Astrocyte of the hippocampus (primary cell): Measurements from ENCODE around the gene EPB41L4B.
A peak's percentile ranks its signal among the peaks of the same experiment; 100 is the strongest.

Experiments
- DNase-seq: peaks from one replicate; pipeline ENCODE4 v3.0.0; 2011; ENCODE audit warnings: low read depth, low spot score

The EPB41L4B gene

DNA sequence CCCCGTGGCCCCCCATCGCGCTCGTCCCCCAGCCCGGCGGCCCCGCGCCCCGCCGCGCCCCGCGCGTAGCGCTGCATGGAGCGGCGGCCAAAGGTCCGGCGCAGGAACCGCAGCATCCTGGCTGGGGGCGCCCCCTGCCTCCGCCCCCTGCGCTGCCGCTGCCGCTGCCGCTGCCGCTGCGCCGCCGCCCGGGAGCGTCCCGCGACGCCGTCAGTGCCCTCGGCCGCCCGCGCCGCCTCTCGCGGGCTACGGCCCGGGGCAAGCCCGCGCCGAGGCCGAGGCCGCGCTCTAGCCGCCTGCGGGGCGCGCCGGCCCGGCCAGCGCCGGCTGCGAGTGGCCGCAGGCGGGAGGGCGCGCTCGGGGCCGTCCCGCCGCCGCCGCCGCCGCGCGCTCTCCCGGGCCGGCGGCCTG lies 523 bp downstream of the EPB41L4B start:
- peak; percentile 60 for DNase-seq

DNA sequence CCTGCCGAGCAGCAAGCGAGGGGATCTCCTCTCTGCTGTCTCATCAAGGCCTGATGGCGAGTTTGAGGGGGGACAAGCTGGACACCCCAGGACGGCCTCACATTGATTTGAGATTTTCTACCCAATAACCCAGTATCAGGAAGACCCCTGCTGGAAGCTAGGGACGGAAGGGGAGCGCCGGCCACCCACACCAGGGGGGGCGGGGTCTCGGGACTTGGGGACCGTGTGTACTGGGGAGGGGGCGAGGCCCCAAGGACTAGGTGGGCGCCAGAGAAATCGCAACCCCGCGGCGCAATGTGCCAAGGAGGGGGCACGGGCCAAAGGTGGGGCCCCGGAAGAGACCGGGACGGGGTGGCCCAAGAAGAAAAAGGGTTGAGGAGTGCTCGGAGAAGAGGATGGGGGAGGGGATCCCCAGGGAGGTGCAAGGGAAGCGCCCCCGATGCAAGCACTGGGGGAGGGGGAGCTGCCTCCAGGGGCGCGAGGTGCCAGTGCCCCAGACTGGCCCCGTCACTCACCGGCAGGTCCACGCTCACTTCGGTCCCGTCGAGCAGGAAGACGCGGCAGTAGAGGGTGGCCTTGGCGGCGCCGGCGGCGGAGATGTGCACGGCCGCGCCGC lies 1.1 kb downstream of the EPB41L4B start:
- peak; percentile 28 for DNase-seq

DNA sequence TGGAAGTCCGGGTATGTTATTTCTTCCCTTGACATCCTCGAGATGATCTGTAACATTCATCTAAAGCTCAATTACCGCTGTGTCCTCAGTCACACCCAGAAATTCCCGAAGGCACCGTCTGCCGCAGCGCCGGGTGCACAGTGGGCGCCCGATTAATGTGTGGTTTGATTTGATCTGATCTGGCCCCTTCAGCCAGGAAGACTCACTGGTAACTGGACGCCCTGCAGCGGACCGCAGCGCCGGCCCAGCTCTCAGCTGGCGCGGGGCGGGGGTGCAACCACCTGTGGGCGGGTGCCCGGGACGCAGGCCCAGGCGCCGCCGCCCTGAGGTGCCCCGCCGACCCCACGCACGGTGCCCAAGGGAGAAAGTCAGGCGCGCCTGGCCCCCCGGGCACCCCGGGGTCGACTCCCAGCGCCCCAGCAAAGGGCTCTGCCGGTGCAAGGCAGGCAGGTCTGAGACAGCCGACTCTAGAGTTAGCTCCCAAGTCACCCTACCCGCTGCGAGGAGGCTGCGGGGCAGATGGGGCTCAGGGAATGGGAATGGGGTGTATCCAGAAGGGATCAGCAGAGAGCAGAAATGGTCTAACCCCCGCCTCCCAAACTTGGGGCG lies 1.7 kb downstream of the EPB41L4B start:
- peak; percentile 47 for DNase-seq

DNA sequence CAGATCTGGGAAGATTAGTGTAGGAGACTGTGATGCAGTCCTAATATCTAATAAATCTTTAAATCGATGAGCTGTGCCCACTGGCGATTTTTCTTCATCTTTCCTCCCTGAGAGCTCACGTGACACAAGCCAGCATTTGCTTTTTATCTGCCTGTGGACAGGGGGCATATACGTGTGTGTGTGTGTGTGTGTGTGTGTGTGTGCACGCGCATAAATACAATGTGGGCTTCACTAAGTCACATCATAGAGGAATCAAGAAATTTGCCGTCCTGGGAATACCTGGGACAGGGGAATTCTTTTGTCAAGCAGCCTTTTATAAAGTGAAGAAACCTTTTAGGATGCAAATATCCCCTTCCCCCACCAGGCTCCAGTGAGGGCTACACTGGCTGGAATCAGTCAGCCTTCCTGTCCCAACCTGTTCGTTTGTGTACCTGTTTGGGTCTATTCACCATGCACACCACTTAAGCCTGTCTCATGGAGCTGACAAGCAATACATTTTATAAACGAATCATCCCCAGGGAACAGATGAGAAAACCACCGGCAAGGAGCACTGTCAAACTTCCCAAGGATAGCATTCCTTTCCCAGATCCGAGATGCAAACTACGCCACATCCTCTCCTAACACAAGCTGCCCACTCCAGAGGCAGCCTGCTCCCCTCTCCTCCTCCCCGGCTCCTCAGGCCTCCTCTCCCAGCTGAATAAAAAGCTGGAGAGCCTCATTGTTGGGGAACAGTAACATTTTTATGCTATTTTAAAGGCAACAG lies 2.7 kb downstream of the EPB41L4B start:
- DNase-seq, result peak; percentile 26

DNA sequence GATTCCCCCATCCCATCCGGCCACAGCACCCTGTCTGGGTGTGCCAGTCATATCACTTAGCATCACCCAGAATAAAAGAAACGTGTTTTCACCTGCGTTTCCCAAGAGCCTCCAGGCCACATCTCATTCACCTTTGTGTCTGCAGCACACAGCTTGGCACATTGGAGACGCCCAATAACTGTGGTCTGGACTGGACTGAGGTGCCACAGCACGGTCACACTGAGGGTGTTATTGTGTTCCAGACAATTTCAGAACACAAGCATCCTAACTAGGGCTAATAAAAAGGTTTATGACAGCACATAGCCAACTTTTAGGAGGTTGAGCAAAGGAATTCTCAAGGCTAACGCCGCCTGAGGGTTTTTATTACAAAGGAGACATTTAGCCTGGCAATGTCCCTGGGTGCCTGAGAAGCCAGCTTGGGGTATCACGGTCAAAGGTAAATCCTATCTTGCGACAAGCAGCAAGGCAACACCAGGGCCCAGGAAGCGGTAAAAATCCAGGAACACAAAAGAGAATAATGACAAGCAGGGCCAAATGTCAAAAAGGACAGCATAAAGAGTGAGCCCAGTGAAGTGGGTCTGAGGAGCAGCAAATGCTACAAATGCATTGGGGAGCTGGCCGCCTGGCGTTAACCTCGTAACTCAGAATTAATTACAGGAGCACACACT lies 3.4 kb downstream of the EPB41L4B start:
- DNase-seq, result peak; percentile 16

DNA sequence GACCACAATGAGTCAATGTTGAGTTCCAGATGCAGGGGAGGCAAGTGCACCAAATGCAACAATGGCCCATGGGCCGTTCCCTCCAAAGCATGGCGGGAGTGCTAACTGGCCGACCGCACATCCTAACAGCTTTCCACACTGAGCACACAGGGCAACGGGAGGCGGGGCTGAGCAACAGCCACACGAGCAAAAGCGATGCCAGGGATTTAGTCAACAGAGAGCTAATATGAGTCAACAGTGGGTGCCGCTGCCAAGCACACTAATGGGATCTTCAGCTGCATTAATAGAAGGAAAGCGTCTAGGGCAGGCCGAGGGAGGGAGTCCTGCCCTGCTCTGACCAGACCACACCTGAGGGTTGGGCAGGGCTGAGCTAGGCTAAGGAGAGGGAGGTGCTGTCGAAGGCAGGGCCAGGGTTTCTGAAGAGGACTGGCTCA lies 4.6 kb downstream of the EPB41L4B start:
- peak; percentile 96 for DNase-seq

DNA sequence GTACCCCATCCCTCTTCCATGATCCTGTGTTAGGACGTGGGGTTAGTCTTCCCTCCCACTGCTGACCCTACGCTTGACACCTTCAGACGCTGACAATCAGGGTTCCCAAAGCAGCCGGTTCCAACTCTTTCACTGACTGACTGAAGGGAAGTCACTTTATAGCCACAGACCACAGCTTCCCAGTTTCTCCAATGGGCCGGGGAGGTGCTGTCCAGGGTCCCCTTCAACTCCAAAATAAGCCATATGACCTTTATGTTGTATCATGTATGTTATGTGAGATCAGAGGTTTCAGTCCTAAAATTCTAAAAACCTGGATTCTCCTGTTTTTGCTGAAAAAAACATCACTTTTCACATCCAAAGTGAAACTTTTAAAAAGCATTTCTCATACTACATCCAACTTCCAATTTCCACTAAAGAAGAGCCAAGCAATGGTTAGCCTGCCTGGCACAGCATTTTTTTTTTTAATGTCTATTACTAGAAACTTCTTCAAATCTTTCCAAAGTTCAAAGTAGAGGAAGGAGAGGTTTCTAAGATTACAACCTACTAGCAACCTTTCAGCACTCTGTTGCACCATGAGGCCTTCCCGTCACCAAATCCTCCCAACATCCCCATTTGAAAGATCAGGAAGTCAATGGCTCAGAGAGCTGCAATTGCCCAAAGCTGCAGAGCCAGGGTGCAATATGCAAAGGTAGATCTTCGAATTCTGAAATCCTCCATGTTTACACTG lies 5.2 kb downstream of the EPB41L4B start:
- DNase-seq, result no peak

DNA sequence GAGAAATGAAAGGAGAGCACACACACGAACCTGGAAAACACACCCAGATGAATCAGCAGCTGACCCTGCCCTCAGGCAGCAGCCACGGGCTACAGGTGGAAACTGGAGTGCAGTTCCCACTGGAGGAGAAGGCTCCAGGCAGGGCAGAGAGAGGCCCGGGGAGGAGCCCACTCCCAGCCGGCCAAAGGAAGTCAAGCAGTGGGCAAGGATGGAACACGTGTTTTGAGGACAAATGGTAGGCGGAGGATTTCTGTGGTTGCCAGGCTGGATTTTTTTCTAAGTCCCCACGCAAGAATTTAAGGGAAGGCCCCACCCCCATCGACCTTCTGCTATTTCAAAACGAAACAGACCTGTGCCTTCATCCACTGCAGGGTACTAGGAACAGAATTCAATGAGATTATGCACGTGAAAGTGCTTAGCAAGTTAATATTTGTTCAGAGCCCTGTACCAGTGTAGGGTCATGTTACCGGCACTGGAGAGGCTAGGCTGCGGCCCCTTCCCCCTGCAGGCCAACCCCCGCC lies 6.8 kb downstream of the EPB41L4B start:
- no peak for DNase-seq

DNA sequence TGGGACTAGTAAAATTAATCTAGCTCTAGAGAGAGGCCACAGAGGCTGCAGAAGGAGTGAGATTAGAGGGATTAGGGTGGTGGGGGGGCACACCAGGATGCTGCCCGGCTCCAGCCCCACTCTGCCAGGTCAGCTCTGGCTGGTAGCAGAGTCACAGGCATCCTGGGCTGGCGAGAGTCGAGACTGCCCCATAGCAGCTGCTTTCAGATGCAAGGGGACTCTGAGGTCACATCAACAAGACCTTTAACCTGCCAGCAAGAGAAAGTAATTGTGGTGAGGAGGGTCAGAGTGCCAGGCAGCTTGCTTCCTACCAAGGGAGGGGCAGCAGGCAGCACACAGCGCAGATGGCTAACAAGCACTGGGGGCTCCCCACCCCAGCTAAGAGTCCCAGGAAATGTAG lies 7.5 kb downstream of the EPB41L4B start:
- no peak for DNase-seq

DNA sequence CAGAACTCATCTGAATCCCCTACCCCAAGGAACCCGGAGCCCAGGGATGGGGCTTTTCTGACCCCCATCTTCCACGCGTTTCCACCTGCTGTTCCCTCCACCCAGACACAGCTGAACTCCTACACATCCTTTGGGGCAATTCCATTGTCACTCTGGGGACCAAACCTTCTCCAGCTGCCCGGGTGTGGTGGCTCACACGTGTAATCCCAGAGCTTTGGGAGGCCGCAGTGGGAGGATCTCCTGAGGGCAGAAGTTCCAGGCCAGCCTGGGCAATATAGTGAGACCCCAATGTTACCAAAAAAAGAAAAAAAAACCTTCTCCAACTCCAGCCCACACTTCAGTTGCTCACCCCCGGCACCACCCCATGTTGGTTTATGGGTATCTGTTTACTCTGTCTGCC lies 8.1 kb downstream of the EPB41L4B start:
- DNase-seq, result no peak

DNA sequence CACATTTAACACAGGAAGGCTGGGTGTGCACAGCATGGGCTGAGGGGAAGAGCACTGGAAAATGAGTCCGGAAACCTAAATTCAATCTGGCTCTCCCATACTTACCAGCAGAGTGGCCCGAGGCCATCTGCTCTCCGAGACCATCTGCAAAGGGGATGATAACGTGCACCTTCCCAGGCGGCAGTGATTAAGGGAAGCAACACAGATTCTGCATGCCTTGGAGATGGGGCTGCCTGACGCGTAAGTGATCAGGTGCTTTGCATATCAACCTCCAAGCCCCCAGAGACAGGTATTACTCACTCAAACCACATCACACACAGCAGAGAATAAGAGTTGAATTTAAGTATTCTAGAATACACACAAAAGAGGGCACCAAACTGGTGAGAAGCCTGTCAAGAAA lies 9.1 kb downstream of the EPB41L4B start:
- no peak for DNase-seq

DNA sequence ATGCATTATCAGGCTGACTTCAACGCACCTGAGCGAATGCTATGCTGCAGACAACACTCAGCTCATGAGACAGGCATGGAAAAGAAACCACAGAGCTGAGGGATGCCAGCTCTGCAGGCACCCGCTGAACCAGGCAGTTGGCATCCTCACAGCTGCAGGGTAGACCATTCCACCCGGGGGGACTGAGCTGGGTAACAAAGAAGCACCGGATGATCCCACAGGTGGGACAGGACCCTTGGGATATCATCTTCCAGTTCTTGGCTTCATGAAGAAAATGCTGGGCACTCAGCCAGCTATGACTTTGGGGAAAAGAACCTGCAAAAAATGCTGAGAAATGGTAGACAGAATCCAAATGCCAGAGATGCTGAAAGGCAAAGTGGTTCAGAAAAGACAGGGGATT lies 9.6 kb downstream of the EPB41L4B start:
- peak; percentile 48 for DNase-seq

DNA sequence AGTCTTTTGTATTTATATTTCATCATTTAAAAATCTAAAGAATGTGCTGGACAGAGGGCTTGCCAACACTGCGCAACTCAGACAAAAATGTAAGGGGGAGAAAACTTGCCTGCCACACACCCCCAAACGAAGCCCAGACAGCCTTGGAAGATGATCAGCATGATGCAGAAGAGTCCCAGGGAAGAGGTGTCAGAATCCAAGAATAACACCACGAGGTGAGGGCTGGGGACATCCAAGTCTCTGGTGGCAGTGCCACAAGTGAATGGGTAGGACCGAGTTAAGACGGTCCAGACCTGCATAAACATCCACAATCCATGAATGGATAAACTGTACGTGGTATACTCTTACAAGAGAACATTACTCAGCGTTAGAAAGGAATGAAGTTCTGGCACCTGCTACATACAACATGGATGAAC lies 10.4 kb downstream of the EPB41L4B start:
- DNase-seq, result peak; percentile 48

DNA sequence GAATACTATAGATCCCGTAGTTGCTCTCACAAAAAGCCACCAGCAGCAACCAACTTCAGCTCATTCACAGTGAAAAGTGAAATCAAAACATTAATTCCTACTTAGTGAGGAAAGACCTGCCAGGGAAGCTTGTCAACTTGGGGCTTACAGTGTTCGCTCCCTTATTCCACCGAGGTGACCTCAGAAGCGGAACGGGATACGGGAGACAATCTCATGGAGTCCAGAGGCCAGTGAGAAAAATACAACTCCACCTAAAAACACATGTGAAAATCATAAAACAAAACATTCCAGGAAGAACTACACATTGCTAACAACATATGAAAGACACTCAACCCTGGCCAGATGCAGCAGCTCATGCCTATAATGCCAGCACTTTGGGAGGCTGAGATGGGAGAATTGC lies 11.6 kb downstream of the EPB41L4B start:
- DNase-seq, result no peak

DNA sequence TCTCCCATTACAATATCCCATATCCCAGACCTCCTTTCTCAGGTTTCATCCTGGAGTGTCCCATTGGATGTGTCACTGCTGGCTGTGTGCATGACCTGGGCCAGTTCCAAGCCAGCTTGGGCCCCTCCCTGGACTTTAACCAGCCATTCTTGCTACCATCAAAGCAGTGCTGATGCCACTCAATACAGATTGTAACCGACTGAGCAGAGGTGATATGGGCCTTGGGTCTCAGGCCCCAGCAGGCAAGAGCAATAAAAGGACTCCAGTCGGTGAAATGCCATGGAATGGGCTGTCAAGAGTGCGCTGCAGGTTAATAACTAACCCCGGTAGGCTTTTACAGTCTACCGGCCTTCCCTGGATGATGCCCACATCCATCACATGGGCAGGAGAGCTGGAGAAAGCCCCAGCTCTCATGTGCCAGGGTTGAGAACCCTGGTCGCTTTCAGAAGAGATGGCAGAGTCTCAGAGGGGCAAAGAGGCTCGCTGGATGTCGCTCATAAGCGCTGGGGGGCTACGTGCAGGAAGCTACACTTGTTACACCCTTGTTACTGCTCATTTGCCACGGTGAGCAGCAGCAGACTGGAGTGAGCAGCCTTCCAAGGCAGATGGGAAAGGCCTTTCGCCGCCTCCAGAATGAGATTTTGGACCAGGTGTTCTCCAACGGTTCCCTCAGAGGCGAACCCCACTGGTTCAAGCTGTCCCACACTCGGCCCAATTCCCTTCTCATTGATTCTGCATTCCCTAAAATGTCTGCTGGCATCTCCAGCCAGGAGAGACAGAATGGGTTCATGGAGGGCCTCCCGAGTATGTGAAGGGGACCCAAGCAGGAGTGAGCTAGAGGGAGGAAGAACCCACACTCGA lies 13.2 kb downstream of the EPB41L4B start:
- DNase-seq, result no peak

DNA sequence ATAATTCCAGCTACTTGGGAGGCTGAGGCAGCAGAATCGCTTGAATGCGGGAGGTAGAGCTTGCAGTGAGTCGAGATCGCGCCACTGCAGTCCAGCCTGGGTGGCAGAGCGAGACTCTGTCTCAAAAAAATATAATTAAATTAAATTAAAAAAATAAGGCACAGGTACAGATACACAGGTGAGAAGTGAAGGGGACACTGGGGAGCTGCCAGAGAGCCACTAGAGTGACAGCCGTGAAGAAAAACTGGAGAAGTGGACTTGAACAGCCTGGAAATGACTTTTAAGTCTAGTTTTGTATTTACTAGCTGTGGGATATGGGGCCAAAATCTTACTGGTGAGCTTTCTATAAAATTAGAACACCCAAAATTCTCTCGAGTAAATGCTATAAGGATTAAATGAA lies 15.1 kb downstream of the EPB41L4B start:
- no peak for DNase-seq

DNA sequence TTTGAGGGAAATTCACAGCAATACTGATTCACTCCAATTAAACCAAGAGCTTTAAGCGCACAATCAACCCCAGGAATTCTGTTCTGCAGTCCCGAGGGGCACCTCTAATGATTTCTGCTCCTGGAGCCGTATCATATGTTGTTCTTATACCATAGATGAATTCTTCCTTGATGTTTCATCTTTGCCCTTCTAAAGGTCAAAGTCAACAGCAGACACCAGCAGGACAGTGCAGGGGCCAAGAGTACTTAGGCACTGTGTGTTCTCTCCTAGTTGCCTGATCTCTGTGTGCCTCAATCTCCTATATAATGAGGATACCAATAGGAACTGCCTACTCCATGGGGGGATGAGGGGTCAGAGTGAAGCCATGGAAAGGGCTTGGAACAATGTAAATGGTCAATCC lies 16.5 kb downstream of the EPB41L4B start:
- no peak for DNase-seq

DNA sequence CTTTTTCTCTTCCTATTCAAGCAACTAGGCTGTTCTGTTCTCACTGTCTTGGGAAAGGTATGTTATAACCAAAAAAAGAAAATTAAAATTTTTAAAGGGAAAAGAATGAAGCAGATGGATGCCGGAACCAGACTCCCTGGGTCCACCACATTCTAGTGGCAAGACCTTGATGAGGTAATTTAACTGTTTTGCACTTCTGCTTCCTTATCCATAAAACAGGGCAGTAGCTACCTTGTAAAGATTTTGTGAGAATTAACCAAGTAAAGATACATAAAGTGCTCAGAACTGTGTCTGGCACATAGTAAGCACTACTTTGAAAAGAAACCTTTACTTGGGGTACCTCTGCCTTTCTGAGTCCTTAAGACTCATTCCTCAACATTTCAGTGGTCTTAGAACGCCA lies 17.0 kb downstream of the EPB41L4B start:
- no peak for DNase-seq

DNA sequence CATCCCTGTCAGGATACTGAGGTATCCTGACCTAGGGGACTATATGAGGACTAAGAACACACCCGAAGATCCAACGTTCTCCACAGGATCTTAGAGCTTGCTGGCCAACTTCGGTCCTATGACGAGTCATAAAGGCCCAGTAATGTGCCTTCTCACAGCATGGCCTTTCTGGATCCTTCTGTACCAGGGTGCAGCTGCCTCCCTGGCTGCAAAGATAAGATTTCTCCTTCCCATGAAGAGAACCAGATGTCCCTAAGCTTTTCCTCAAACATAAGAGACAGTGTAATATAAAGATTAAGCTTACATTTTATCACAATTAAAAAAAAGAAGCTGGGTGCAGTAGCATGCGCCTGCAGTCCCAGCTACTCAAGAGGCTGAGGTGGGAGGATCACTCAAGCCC lies 18.3 kb downstream of the EPB41L4B start:
- no peak for DNase-seq

DNA sequence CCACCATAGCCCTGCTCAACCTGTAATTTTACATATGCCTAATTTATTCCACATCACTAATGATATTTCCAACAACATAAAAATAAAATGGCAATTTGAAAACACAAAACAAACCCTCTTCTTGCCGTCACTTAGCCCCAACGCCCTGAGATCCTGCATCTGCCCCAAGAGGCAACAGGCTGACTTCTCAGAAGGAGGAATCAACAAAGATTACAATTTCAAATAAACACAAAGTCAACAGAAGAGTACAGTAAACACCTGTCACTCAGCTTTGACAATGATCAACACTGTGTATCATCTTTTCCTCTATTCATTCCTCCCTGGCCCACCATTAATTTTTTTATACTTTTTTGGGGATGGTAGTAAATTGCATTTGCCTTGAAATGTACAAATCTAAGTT lies 19.8 kb downstream of the EPB41L4B start:
- no peak for DNase-seq

DNA sequence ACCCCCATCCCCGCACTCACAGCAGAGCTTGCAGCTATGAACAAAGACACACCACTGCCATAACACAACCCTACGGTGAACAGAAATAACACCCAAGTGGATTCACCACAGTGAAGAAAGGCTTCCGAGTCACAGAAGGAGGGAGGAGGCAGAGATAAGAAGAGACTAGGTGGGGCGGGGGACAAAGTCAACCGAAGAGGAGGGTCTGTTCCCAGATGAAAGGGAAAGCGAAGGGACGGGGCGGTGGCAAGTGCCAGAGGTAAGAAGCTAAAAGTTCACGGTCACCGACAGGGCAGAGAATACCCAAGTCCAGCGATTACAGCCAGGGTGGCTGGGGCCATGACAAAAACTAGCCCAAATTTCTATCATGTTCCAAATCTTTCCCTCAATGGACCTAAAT lies 21.0 kb downstream of the EPB41L4B start:
- no peak for DNase-seq
